OCI-LY7 (cell line): ENCODE data around the gene CDK10.

Source experiments
- CTCF ChIP-seq: fragments of 200-600 bp; sonication (generic); conservative IDR thresholded peaks from 2 replicates; pipeline ENCODE4 v1.5.1; 2014; ENCODE audit warnings: mild to moderate bottlenecking, antibody characterized with exemption, low read length, moderate library complexity, mixed read lengths
- EZH2phosphoT487 ChIP-seq: fragments of 200-600 bp; sonication (generic); IDR thresholded peaks from 2 replicates; pipeline ENCODE4 v1.6.1; 2018; ENCODE audit warnings: low read depth, borderline replicate concordance, mild to moderate bottlenecking, mixed run types, antibody characterized with exemption, low read length, moderate library complexity, mixed read lengths

GRCh38 chr16:89727406-89728120 is 41.1 kb downstream of the CDK10 start:
- TF ChIP-seq CTCF (no peak), EZH2phosphoT487 (no peak)
